MM.1S (cell line): ENCODE data around the gene NFU1.
"Not testable (repeated sequence)": the region's sequence is repeated elsewhere in the genome, so short reads cannot be mapped to it uniquely, and the experiment has no call there.

Experiments used
- DNase-seq: peaks from one replicate; pipeline ENCODE4 v3.0.0-alpha.2; 2015
- H2AFZ ChIP-seq: fragments of 300-600 bp; sonication (generic); 2 replicates; pipeline ENCODE4 v1.6.0; 2016; ENCODE audit warnings: antibody characterized with exemption, low read length
- H3F3A ChIP-seq: fragments of 300-600 bp; sonication (generic); 2 replicates; pipeline ENCODE4 v1.6.1; 2016; ENCODE audit warnings: mild to moderate bottlenecking, antibody characterized with exemption, low read length, moderate library complexity, mixed read lengths; ENCODE audit not compliant: insufficient read depth
- H3K27ac ChIP-seq: fragments of 300-600 bp; sonication (generic); 2 replicates; pipeline ENCODE4 v1.5.1; 2016; ENCODE audit warnings: mild to moderate bottlenecking, low read length
- H3K27me3 ChIP-seq: fragments of 300-600 bp; sonication (generic); replicated peaks from 2 replicates; pipeline ENCODE4 v1.6.0; 2016; ENCODE audit warnings: low read length; ENCODE audit not compliant: insufficient read depth
- H3K36me3 ChIP-seq: fragments of 300-600 bp; sonication (generic); replicated peaks from 2 replicates; pipeline ENCODE4 v1.6.1; 2016; ENCODE audit warnings: mild to moderate bottlenecking, low read length, mixed read lengths; ENCODE audit not compliant: insufficient read depth
- H3K4me1 ChIP-seq: fragments of 300-600 bp; sonication (generic); 2 replicates; pipeline ENCODE4 v1.6.1; 2016; ENCODE audit warnings: low read length, mixed read lengths
- H3K4me2 ChIP-seq: fragments of 300-600 bp; sonication (generic); 2 replicates; pipeline ENCODE4 v1.6.0; 2016; ENCODE audit warnings: low read depth, low read length
- H3K4me3 ChIP-seq: fragments of 300-600 bp; sonication (generic); 2 replicates; pipeline ENCODE4 v1.5.1; 2016; ENCODE audit warnings: low read length, mixed read lengths
- H3K79me2 ChIP-seq: fragments of 300-600 bp; sonication (generic); 2 replicates; pipeline ENCODE4 v1.6.1; 2016; ENCODE audit warnings: mixed run types, low read length, mixed read lengths
- H3K9ac ChIP-seq: fragments of 300-600 bp; sonication (generic); 2 replicates; pipeline ENCODE4 v1.6.1; 2016; ENCODE audit warnings: low read length, mixed read lengths
- H3K9me2 ChIP-seq: fragments of 300-600 bp; sonication (generic); replicated peaks from 2 replicates; pipeline ENCODE4 v1.6.1; 2016; ENCODE audit warnings: mild to moderate bottlenecking, low read length, mixed read lengths; ENCODE audit not compliant: insufficient read depth
- H3K9me3 ChIP-seq: fragments of 300-600 bp; sonication (generic); replicated peaks from 2 replicates; pipeline ENCODE4 v1.6.1; 2016; ENCODE audit warnings: mild to moderate bottlenecking, low read length, mixed read lengths; ENCODE audit not compliant: insufficient read depth
- H4K20me1 ChIP-seq: fragments of 300-600 bp; sonication (generic); 2 replicates; pipeline ENCODE4 v1.6.1; 2016; ENCODE audit warnings: mild to moderate bottlenecking, low read length, moderate library complexity, mixed read lengths; ENCODE audit not compliant: insufficient read depth
- CTCF ChIP-seq: fragments of 300-600 bp; sonication (generic); IDR thresholded peaks from 2 replicates; pipeline ENCODE4 v1.5.1; 2016; ENCODE audit warnings: antibody characterized with exemption, low read length, mixed read lengths
- EZH2 ChIP-seq: fragments of 300-600 bp; sonication (generic); optimal IDR thresholded peaks from 2 replicates; pipeline ENCODE3; 2017; ENCODE audit warnings: low read depth, mild to moderate bottlenecking, antibody characterized with exemption, low read length, mixed read lengths
- EZH2phosphoT487 ChIP-seq: fragments of 300-600 bp; sonication (generic); IDR thresholded peaks from 2 replicates; pipeline ENCODE4 v1.6.1; 2018; ENCODE audit warnings: antibody characterized with exemption, low read length

NFU1 gene

GRCh38 chr2:69450735-69451416 is 13.6 kb upstream of the NFU1 start:
- H3K9ac ChIP-seq, result no peak overlapping the region
- H3K36me3 ChIP-seq, result no peaks in the 10 kb centered on the region
- H3K4me3 ChIP-seq, result no peak overlapping the region
- TF ChIP-seq EZH2phosphoT487, result no peak
- no peak for TF ChIP-seq EZH2
- no peak for TF ChIP-seq CTCF
- no peak overlapping the region for H3K27ac ChIP-seq
- no peaks in the 10 kb centered on the region for H3K9me2 ChIP-seq
- H4K20me1 ChIP-seq, result no peaks in the 10 kb centered on the region
- H3K4me1 ChIP-seq, result no peaks in the 10 kb centered on the region
- DNase-seq, result no peak
- no peak overlapping the region for H3K4me2 ChIP-seq
- H2AFZ ChIP-seq, result no peak overlapping the region
- H3K27me3 ChIP-seq, result no peaks in the 10 kb centered on the region
- no peaks in the 10 kb centered on the region for H3K79me2 ChIP-seq
- no peaks in the 10 kb centered on the region for H3F3A ChIP-seq
- no peaks in the 10 kb centered on the region for H3K9me3 ChIP-seq

GRCh38 chr2:69449906-69450305 is 12.7 kb upstream of the NFU1 start:
- H2AFZ ChIP-seq, result no peak overlapping the region
- no peaks in the 10 kb centered on the region for H3K4me1 ChIP-seq
- no peak for DNase-seq
- no peaks in the 10 kb centered on the region for H3K27me3 ChIP-seq
- no peak overlapping the region for H3K9ac ChIP-seq
- no peaks in the 10 kb centered on the region for H3F3A ChIP-seq
- TF ChIP-seq CTCF (no peak), EZH2 (no peak), EZH2phosphoT487 (no peak)
- H3K9me3 ChIP-seq, result no peaks in the 10 kb centered on the region
- H3K4me2 ChIP-seq, result no peak overlapping the region
- no peaks in the 10 kb centered on the region for H3K9me2 ChIP-seq
- no peak overlapping the region for H3K4me3 ChIP-seq
- H3K27ac ChIP-seq, result no peak overlapping the region
- no peaks in the 10 kb centered on the region for H3K36me3 ChIP-seq
- H4K20me1 ChIP-seq, result no peaks in the 10 kb centered on the region
- no peaks in the 10 kb centered on the region for H3K79me2 ChIP-seq

GRCh38 chr2:69443673-69444072 is 6.4 kb upstream of the NFU1 start:
- H3K9me3 ChIP-seq, H2AFZ ChIP-seq, H3K4me3 ChIP-seq, H4K20me1 ChIP-seq, H3K9me2 ChIP-seq, DNase-seq, H3K4me1 ChIP-seq, H3K36me3 ChIP-seq, H3K27ac ChIP-seq, H3K4me2 ChIP-seq, H3K9ac ChIP-seq, H3F3A ChIP-seq, H3K79me2 ChIP-seq, H3K27me3 ChIP-seq: not testable (repeated sequence)

GRCh38 chr2:69439499-69439898 is 2.3 kb upstream of the NFU1 start:
- H3K4me3 ChIP-seq, H3K9ac ChIP-seq, H3F3A ChIP-seq, H3K9me3 ChIP-seq, DNase-seq, H3K36me3 ChIP-seq, H4K20me1 ChIP-seq, H3K4me2 ChIP-seq, H3K4me1 ChIP-seq, H2AFZ ChIP-seq, H3K27me3 ChIP-seq, H3K27ac ChIP-seq, H3K9me2 ChIP-seq: not testable (repeated sequence)
- peaks cover 18% of the 10 kb centered on the region for H3K79me2 ChIP-seq
